Activated naive CD8-positive, alpha-beta T cell treated with anti-CD3 and anti-CD28 coated beads for 36 hours (primary cell): ENCODE results near the gene TMEM225. TPM values are rescaled to one million over a fixed set of nuclear protein-coding genes. Genes with fewer than 3 reads are reported as not detected.
"Not testable (repeated sequence)": the region's sequence is repeated elsewhere in the genome, so short reads cannot be mapped to it uniquely, and the experiment has no call there.

Source experiments
- DNase-seq: peaks from one replicate; pipeline ENCODE4 v3.0.0; 2021
- H3K27ac Mint-ChIP-seq: one replicate; pipeline ENCODE4 v1.8.0; 2022; ENCODE audit warnings: mild to moderate bottlenecking, moderate library complexity, mixed read lengths
- H3K27me3 Mint-ChIP-seq: one replicate; pipeline ENCODE4 v1.8.0; 2022; ENCODE audit warnings: mild to moderate bottlenecking, mixed read lengths
- H3K36me3 Mint-ChIP-seq: one replicate; pipeline ENCODE4 v1.8.0; 2021; ENCODE audit warnings: mild to moderate bottlenecking, mixed read lengths
- H3K4me1 Mint-ChIP-seq: one replicate; pipeline ENCODE4 v1.8.0; 2021; ENCODE audit warnings: mixed read lengths
- H3K4me3 Mint-ChIP-seq: one replicate; pipeline ENCODE4 v1.8.0; 2022; ENCODE audit warnings: mild to moderate bottlenecking, moderate library complexity, mixed read lengths
- H3K9me3 Mint-ChIP-seq: one replicate; pipeline ENCODE4 v1.8.0; 2022; ENCODE audit warnings: mixed read lengths
- total RNA-seq, 2 experiments: library from RNA; stranded (reverse); gene quantifications; one replicate each; pipeline ENCODE4 v1.2.3, GENCODE V29; 2021

The TMEM225 gene, protein sequence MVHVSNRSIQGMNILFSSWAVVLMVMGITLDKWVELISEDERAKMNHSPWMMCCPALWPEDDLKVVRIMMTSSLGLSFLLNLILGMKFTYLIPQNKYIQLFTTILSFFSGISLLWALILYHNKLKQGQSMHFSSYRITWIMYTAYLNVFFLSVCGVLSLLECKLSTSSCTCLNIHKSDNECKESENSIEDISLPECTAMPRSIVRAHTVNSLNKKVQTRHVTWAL
- total RNA-seq: not detected

DNA sequence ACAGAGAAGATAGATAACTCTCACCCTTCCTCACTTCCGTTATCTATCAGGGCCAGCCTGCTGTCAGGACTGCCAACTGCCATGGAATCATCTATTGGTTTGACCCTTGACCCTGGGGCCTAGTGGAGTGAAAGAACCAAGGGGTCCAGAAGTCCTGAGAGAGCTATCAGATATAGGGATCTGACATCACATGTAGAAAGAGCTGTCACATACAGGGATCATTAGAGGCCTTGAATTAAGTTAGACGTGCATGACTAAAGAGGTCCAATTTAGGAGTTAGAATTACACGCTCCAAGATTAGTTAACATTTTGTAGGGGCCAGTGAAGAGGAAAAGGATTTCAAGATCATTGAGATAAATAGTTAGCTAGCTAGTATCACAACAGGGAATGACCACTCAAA lies at the start of gene TMEM225:
Gene TMEM225, minus strand, starts transcription at position 101 of the 400 bp plus-strand sequence. CDS start 245 bp downstream, outside the sequence.
- H3K27me3 Mint-ChIP-seq: no peaks in the 10 kb centered on the region
- no peaks in the 10 kb centered on the region for H3K4me1 Mint-ChIP-seq
- H3K36me3 Mint-ChIP-seq: no peaks in the 10 kb centered on the region
- H3K4me3 Mint-ChIP-seq: no peak within 1 kb of the TSS
- no peak within 1 kb of the TSS for H3K27ac Mint-ChIP-seq
- no peaks in the 10 kb centered on the region for H3K9me3 Mint-ChIP-seq
- no peak for DNase-seq

DNA sequence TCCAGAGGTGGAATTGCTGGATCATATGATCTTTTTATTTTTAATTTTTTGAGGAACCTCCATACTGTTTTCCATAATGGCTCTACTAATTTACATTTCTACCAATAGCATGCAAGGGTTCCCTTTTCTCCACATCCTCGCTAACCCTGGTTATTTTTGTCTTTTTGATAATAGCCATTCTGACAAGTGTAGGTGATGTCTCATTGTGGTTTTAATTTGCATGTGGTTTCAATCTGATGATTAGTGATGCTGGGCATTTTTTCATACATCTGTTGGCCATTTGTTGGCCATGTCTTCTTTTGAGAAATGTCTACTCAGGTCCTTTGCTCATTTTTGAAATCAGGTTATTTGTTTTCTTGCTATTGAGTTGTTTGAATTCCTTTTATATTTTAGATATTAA lies 38.6 kb upstream of the TMEM225 start:
- no peak overlapping the region for H3K27ac Mint-ChIP-seq
- no peaks in the 10 kb centered on the region for H3K9me3 Mint-ChIP-seq
- H3K27me3 Mint-ChIP-seq: peaks cover 2% of the 10 kb centered on the region
- no peaks in the 10 kb centered on the region for H3K36me3 Mint-ChIP-seq
- DNase-seq: no peak
- H3K4me1 Mint-ChIP-seq: no peaks in the 10 kb centered on the region
- no peak overlapping the region for H3K4me3 Mint-ChIP-seq

DNA sequence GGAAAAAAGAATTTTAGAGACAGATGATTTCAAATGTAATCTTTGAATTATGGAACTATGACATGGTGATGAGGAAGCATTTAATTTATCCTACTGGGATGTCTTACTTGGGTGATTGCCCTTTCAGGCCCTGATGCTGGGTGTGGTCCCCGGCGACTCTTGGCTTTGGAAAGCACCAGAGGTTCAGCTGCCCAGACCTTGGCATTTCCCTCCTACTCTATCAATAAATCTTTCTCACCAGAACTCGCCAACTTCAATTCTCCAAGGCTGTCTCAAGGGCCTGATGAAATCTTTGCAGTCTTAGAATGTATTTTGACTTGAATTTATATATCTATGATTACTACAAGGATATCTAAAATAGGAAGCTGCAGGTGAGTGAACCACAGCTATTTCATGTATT lies 35.5 kb upstream of the TMEM225 start:
- no peak for DNase-seq
- Mint-ChIP-seq H3K9me3 (no peaks in the 10 kb centered on the region), H3K36me3 (no peaks in the 10 kb centered on the region), H3K4me1 (no peaks in the 10 kb centered on the region), H3K4me3 (no peak overlapping the region), H3K27me3 (no peaks in the 10 kb centered on the region), H3K27ac (no peak overlapping the region)

DNA sequence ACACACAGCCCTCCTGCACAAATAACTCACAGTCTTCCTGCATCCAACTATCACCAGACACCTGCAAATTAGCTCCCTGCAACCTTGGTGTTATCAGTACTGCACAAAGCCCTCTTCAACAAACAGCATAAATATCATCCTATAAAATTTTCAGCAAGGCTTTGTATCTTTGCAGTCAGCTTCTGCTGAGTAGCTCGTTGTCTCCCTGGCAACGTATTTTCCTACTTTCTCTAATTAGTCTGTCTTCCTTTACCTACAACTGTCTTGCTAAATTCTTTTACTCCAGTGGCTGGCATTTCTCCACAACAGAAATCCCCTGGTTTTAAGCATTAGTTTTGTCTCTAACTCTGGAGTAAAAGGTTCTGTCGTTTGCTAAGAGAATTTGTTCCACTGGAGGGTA lies 20.4 kb upstream of the TMEM225 start:
- H3K4me1 Mint-ChIP-seq: no peaks in the 10 kb centered on the region
- H3K27me3 Mint-ChIP-seq: peaks cover 3% of the 10 kb centered on the region
- H3K9me3 Mint-ChIP-seq: no peaks in the 10 kb centered on the region
- H3K27ac Mint-ChIP-seq: no peak overlapping the region
- no peak overlapping the region for H3K4me3 Mint-ChIP-seq
- no peak for DNase-seq
- no peaks in the 10 kb centered on the region for H3K36me3 Mint-ChIP-seq

DNA sequence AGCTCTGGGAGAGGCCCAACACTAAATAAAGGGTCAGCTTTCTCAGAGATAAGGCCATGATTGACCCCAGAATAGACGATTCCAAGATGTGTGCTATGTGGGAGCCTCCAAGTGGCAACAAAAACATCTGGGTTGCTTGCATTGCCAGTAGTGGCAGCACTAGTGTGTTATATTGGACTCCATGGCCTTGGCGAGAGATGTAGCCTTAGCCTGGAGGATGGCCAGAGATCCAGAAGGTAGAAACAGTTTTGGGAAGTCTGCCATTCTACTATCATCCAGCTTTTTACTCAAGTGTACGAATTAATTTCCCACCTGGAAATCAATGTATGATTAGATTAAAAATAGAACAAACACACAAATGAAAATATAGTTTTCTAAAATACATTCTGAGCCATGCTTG lies 19.5 kb upstream of the TMEM225 start:
- Mint-ChIP-seq H3K4me1 (no peaks in the 10 kb centered on the region), H3K4me3 (no peak overlapping the region), H3K27me3 (no peaks in the 10 kb centered on the region), H3K36me3 (no peaks in the 10 kb centered on the region), H3K9me3 (no peaks in the 10 kb centered on the region), H3K27ac (no peak overlapping the region)
- DNase-seq: no peak

DNA sequence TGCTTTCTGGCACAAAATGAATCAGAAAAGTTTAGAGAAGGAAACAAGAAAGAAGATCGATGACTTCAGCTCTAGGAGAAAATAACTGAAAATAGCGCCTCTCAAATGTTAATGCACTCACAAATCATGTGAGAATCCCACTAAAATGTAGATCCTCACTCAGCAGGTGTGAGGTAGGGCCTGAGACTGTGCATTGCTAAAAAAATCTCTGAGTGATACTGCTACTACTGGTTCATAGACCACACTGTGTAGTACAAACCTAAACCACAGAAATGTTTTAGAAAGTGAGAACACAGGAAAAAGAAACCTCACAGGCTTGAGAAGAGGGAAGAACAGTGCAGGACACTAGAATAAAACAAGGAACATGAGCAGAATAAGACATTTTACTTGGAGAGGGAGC lies 18.5 kb upstream of the TMEM225 start:
- Mint-ChIP-seq H3K9me3 (no peaks in the 10 kb centered on the region), H3K27ac (no peak overlapping the region), H3K36me3 (no peaks in the 10 kb centered on the region), H3K27me3 (no peaks in the 10 kb centered on the region), H3K4me1 (no peaks in the 10 kb centered on the region), H3K4me3 (no peak overlapping the region)
- no peak for DNase-seq

DNA sequence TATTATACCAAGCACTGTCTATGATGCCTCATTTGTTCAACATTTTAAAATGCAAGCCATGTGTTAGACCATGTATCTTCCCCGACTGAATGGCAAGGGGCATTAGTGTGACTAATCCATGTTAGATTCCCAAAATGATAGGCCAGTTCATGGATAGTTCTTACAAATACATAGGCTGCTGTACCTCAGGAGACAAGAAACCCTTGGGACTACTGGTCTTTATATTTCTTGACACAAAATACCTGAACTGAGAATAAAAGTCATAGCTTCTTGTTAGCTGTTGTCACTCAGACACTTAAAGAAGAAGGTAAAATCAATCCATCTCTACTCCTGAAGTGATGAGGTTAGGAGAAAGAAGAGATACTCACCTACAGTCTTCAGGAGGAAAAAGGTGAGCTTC lies 16.4 kb upstream of the TMEM225 start, which contains the start of gene OR8D4:
Gene OR8D4, plus strand, starts transcription at position 301 of the 400 bp plus-strand sequence. CDS start 4,265 bp downstream, outside the sequence.
- Mint-ChIP-seq H3K9me3 (no peaks in the 10 kb centered on the region), H3K27ac (no peak within 1 kb of the TSS), H3K36me3 (no peaks in the 10 kb centered on the region), H3K4me3 (no peak within 1 kb of the TSS), H3K27me3 (no peaks in the 10 kb centered on the region), H3K4me1 (no peaks in the 10 kb centered on the region)
- DNase-seq: no peak

DNA sequence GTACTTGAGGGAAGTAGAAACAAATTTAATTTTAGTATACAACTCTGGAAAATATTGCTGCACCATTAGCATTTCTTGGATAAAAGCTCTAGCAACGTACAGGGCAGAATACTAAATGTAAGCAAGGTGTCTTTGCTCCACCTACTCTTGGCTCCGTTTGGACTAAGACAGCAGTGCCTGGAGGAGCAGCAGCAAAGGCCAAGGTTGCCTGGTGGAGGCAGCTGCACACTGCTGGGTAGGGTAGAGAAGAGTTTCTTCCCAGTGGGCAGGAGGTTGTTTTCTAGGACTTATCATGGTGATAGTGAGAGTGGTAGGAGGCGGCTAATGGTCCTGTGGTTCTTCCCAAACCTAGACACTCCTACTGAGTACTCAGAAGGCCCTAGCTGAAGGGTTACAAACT lies 14.3 kb upstream of the TMEM225 start:
- no peaks in the 10 kb centered on the region for H3K9me3 Mint-ChIP-seq
- no peak overlapping the region for H3K27ac Mint-ChIP-seq
- no peaks in the 10 kb centered on the region for H3K27me3 Mint-ChIP-seq
- DNase-seq: no peak
- H3K36me3 Mint-ChIP-seq: no peaks in the 10 kb centered on the region
- H3K4me1 Mint-ChIP-seq: no peaks in the 10 kb centered on the region
- no peak overlapping the region for H3K4me3 Mint-ChIP-seq

DNA sequence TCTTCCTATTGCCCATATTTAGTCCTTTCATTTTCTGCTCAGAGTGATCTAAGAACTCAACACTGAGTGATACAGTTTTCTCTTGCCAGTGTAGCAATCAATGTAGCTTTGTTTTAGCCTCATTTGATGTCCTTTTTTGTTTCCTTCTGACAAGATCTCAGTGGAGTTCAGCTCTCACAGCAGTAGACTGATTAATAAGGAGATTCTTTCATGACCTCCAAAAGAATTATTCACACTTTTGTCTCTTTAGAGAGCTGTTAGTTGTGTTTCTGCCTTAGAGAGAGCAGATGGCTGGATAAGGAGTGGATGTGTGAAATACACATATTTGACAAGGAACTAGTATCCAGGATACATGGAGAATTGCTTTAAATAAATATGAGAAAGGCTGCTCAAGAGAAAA lies 6.6 kb upstream of the TMEM225 start:
- Mint-ChIP-seq H3K36me3 (no peaks in the 10 kb centered on the region), H3K27ac (no peak overlapping the region), H3K27me3 (peaks cover 9% of the 10 kb centered on the region), H3K4me3 (no peak overlapping the region), H3K4me1 (no peaks in the 10 kb centered on the region), H3K9me3 (no peaks in the 10 kb centered on the region)
- no peak for DNase-seq

DNA sequence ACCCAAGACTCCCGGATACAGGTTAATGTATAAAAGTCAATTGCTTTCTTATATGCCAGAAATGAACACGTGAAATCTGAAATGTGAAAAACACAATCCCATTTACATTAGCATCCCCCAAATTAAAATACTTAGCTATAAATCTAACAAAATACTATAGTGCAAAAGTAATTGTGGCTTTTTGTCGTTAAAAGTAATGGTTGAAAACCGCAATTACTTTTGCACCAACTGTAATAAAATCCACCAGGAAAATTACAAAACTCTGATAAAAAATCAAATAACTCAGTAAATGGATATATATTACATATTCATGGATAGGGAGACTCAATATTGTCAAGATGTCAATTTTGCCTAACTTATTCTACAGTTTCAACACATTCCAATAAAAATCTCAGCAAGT lies 4.6 kb downstream of the TMEM225 start:
- Mint-ChIP-seq H3K27ac (no peak overlapping the region), H3K9me3 (peaks cover 3% of the 10 kb centered on the region), H3K4me1 (no peaks in the 10 kb centered on the region), H3K4me3 (no peak overlapping the region), H3K36me3 (no peaks in the 10 kb centered on the region), H3K27me3 (no peaks in the 10 kb centered on the region)
- no peak for DNase-seq

DNA sequence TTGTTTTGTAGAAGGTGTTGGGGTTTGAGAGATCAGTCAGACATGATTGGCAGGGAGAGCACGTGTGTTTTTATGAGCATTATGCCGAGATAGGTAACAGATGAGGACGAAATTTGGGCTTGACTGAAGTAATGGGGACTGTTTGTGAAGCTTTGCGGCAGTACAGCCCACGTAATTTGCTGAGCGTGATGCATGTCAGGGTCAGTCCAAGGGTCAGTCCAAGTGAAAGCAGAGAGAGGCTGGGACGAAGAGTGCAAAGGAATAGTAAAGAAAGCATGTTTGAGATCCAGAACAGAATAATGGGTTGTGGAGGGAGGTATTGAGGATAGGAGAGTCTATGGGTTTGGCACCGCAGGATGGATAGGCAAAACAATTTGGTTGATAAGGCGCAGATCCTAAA lies 17.7 kb downstream of the TMEM225 start:
- H3K36me3 Mint-ChIP-seq: not testable (repeated sequence)

DNA sequence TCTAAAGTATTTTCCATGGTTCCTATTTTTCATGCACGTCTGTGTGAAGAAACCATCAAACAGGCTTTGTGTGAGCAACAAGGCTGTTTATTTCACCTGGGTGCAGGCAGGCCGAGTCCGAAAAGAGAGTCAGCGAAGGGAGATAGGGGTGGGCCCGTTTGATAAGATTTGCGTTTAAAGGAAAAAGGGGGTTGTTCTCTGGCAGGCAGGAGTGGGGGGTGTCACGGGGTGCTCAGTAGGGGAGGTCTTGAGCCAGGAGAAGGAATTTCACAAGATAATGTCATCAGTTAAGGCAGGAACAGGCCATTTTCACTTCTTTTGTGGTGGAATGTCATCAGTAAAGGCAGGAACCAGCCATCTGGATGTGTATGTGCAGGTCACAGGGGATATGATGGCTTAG lies 20.2 kb downstream of the TMEM225 start:
- H3K36me3 Mint-ChIP-seq, H3K4me1 Mint-ChIP-seq, H3K9me3 Mint-ChIP-seq, H3K27me3 Mint-ChIP-seq, DNase-seq, H3K4me3 Mint-ChIP-seq, H3K27ac Mint-ChIP-seq: not testable (repeated sequence)

More for the DNA sequence above, 17.7 kb downstream of the TMEM225 start:
- not testable (repeated sequence) for H3K27ac Mint-ChIP-seq, DNase-seq, H3K9me3 Mint-ChIP-seq, H3K4me1 Mint-ChIP-seq, H3K4me3 Mint-ChIP-seq, H3K27me3 Mint-ChIP-seq

DNA sequence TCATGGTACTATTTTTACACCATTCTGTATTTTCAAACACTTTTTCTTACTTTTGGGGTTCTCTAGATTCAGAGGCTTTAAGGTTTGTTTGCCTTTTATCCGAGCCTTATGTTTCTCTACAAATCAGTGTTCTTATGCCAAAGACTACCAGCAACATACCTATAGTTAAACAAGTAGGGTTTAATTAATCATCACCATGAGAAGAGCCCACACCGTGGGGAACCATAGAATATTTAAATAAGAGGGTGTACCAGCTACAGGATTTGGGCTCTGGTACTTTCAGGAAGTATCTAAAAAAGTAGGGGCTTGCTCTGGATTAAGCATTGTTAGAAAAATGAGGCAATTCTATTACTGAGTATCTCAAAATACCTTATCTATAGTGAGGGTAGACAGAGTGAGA lies 25.7 kb downstream of the TMEM225 start:
- no peak overlapping the region for H3K4me3 Mint-ChIP-seq
- no peaks in the 10 kb centered on the region for H3K36me3 Mint-ChIP-seq
- no peak for DNase-seq
- no peaks in the 10 kb centered on the region for H3K4me1 Mint-ChIP-seq
- peaks cover 12% of the 10 kb centered on the region for H3K9me3 Mint-ChIP-seq
- peaks cover 4% of the 10 kb centered on the region for H3K27me3 Mint-ChIP-seq
- no peak overlapping the region for H3K27ac Mint-ChIP-seq

DNA sequence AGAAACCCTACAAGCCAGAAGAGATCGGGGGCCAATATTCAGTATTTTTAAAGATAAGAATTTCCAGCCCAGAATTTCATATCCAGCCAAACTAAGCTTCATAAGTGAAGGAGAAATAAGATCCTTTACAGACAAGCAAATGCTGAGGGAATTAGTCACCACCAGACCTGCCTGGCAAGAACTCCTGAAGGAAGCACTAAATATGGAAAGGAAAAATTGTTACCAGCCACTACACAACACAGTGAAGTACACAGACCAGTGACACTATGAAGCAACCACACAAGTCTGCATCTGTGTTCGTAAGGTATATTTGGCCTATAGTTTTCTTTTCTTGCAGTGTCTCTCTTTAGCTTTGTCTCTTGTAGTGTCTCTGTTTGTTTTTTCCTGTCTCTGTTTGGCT lies 29.0 kb downstream of the TMEM225 start:
- Mint-ChIP-seq H3K36me3 (no peaks in the 10 kb centered on the region), H3K27me3 (peaks cover 13% of the 10 kb centered on the region), H3K4me1 (no peaks in the 10 kb centered on the region), H3K4me3 (no peak overlapping the region), H3K27ac (no peak overlapping the region), H3K9me3 (peaks cover 12% of the 10 kb centered on the region)
- no peak for DNase-seq

DNA sequence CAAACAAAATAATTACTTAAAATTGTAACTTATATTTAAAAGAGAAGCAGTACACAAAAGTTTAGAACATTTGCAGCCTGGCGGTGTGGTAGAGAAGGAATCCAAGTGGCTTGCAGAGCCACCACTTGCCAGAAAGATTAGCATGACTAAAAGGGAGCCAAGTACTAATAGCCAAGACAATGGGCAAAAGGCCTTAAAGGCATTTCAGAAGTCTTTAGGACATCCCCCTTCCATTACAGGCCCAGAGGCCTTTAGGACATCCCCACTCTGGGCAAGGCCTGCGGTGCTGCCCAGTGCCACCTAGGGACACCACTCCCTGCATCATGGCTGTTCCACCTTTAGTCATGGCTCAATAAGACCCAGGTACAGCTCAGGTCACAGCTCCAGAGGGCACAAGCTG lies 32.4 kb downstream of the TMEM225 start:
- Mint-ChIP-seq H3K27ac (no peak overlapping the region), H3K27me3 (peaks cover 22% of the 10 kb centered on the region), H3K36me3 (no peaks in the 10 kb centered on the region), H3K4me1 (no peaks in the 10 kb centered on the region), H3K4me3 (no peak overlapping the region), H3K9me3 (peaks cover 12% of the 10 kb centered on the region)
- no peak for DNase-seq

DNA sequence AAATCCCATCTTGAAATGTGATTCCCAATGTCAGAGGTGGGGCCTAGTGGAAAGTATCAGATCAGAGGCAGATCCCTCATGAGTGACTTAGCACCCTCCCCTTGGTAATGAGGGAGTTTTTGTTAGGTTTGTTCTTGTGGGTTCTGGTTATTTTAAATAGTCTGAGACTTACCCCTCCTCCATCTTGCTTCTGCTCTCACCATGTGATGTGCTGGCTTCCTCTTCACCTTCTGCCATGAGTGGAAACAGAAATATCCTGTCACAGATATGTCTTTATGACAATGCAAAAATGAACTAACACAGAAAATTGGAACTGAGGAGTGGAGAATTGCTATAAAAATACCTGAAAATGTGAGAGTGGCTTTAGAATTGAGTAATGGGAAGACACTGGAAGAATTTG lies 33.1 kb downstream of the TMEM225 start:
- Mint-ChIP-seq H3K4me1 (no peaks in the 10 kb centered on the region), H3K9me3 (peaks cover 10% of the 10 kb centered on the region), H3K36me3 (no peaks in the 10 kb centered on the region), H3K27me3 (peaks cover 22% of the 10 kb centered on the region), H3K27ac (no peak overlapping the region), H3K4me3 (no peak overlapping the region)
- DNase-seq: no peak
